Measurements from ENCODE around the gene KDM6A.

GRCh38 chrX:44989995-44990770, 117.2 kb downstream of the KDM6A start:
- TF ChIP-seq, protein P1, sequence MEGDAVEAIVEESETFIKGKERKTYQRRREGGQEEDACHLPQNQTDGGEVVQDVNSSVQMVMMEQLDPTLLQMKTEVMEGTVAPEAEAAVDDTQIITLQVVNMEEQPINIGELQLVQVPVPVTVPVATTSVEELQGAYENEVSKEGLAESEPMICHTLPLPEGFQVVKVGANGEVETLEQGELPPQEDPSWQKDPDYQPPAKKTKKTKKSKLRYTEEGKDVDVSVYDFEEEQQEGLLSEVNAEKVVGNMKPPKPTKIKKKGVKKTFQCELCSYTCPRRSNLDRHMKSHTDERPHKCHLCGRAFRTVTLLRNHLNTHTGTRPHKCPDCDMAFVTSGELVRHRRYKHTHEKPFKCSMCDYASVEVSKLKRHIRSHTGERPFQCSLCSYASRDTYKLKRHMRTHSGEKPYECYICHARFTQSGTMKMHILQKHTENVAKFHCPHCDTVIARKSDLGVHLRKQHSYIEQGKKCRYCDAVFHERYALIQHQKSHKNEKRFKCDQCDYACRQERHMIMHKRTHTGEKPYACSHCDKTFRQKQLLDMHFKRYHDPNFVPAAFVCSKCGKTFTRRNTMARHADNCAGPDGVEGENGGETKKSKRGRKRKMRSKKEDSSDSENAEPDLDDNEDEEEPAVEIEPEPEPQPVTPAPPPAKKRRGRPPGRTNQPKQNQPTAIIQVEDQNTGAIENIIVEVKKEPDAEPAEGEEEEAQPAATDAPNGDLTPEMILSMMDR (IDR thresholded peaks at IDR 0.05) = no peak
- no peak for TF ChIP-seq POLR2A (IDR thresholded peaks at IDR 0.05)

Data from thyroid gland (tissue), 4 donors.